Breast epithelium (tissue), 3 donors: ENCODE data around the gene GPR183.

Source experiments
- CTCF ChIP-seq, 3 donors: fragments of 450-650 bp; IDR thresholded peaks; one replicate each; pipeline ENCODE4 v1.5.1; 2016 to 2017; ENCODE audit warnings: antibody characterized with exemption in 3 of 3, mild to moderate bottlenecking in 3 of 3, moderate library complexity in 3 of 3
- POLR2AphosphoS5 ChIP-seq, 3 donors: sonication (generic); formaldehyde crosslinking; IDR thresholded peaks; one replicate each; pipeline ENCODE4 v1.6.1; 2017; ENCODE audit warnings: antibody characterized with exemption in 3 of 3

GRCh38 chr13:99344610-99345208 lies 37.5 kb upstream of the GPR183 start:
- TF ChIP-seq POLR2AphosphoS5 (IDR thresholded peaks at IDR 0.05) (no peak), CTCF (IDR thresholded peaks at IDR 0.05) (no peak)
